ENCODE data around the gene IDH2.

DNA sequence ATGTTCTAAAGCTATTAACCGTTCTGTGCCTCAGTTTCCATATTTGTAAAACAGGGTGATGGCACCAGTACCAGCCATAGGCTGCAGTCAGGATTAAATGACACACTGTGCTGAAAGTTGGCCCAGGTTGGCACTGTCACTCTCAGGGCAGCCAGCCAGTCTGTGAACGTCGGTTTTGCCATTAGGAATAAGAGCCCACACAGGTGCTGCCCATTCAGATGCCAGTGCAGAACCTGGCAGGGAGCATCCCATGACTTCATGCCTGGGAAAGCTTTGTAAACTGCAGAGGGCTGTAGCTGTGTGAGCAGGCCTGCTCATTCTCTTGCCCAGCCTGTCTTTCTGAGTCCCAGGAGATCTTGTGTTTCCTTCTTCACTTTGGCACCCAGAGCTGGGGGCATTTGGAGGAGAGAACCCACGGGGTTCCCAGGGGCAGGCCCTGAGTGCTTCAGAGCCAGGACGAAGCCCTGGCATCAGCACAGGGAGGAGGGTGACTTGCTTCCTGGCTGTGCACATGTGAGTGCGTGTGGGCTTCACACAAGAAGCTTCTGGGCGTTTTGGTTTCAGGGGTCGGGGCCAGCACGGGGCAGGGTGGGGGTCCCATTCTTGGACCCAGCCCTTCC lies 54.2 kb downstream of the IDH2 start:
- TF ChIP-seq, protein P1, sequence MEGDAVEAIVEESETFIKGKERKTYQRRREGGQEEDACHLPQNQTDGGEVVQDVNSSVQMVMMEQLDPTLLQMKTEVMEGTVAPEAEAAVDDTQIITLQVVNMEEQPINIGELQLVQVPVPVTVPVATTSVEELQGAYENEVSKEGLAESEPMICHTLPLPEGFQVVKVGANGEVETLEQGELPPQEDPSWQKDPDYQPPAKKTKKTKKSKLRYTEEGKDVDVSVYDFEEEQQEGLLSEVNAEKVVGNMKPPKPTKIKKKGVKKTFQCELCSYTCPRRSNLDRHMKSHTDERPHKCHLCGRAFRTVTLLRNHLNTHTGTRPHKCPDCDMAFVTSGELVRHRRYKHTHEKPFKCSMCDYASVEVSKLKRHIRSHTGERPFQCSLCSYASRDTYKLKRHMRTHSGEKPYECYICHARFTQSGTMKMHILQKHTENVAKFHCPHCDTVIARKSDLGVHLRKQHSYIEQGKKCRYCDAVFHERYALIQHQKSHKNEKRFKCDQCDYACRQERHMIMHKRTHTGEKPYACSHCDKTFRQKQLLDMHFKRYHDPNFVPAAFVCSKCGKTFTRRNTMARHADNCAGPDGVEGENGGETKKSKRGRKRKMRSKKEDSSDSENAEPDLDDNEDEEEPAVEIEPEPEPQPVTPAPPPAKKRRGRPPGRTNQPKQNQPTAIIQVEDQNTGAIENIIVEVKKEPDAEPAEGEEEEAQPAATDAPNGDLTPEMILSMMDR (IDR thresholded peaks at IDR 0.05) = no peak
- no peak for TF ChIP-seq EP300 (IDR thresholded peaks at IDR 0.05)
- no peak for TF ChIP-seq POLR2A (IDR thresholded peaks at IDR 0.05)

Measured in tibial nerve (tissue), 4 donors.